Gastrocnemius medialis (tissue), 4 donors: Measurements from ENCODE around the gene KCNJ15.

Experiments
- CTCF ChIP-seq, 5 experiments: fragments of 450-650 bp in 3 of 5; fragments of 200-600 bp in 2 of 5; sonication (generic) in 2 of 5; IDR thresholded peaks in 4 of 5; conservative IDR thresholded peaks in 1 of 5; 1 replicate in 4 of 5; 2 replicates in 1 of 5; pipeline ENCODE4 v1.5.1; 2016 to 2019; ENCODE audit warnings: antibody characterized with exemption in 5 of 5, mild to moderate bottlenecking in 3 of 5, moderate library complexity in 3 of 5
- POLR2A ChIP-seq, 2 donors: fragments of 450-650 bp; IDR thresholded peaks; one replicate each; pipeline ENCODE4 v1.6.1; 2017; ENCODE audit warnings: antibody characterized with exemption in 2 of 2, mild to moderate bottlenecking in 2 of 2, moderate library complexity in 2 of 2

GRCh38 chr21:38247738-38248510 is 8.9 kb upstream of the KCNJ15 start:
- TF ChIP-seq POLR2A (IDR thresholded peaks at IDR 0.05) (no peak), CTCF (IDR thresholded peaks at IDR 0.05 in 4 of 5, conservative IDR thresholded peaks at IDR 0.05 in 1 of 5) (no peak)
